Iris pigment epithelial cell (primary cell): ENCODE measurements around the gene ADAT3.
A peak's percentile ranks its signal among the peaks of the same experiment; 100 is the strongest.

ENCODE experiments used
- DNase-seq: peaks from one replicate; pipeline ENCODE4 v3.0.0-alpha.2; 2011; ENCODE audit warnings: low read depth

ADAT3 gene

GRCh38 chr19:1912760-1913505 is 7.7 kb downstream of the ADAT3 start:
- DNase-seq, result no peak

DNA sequence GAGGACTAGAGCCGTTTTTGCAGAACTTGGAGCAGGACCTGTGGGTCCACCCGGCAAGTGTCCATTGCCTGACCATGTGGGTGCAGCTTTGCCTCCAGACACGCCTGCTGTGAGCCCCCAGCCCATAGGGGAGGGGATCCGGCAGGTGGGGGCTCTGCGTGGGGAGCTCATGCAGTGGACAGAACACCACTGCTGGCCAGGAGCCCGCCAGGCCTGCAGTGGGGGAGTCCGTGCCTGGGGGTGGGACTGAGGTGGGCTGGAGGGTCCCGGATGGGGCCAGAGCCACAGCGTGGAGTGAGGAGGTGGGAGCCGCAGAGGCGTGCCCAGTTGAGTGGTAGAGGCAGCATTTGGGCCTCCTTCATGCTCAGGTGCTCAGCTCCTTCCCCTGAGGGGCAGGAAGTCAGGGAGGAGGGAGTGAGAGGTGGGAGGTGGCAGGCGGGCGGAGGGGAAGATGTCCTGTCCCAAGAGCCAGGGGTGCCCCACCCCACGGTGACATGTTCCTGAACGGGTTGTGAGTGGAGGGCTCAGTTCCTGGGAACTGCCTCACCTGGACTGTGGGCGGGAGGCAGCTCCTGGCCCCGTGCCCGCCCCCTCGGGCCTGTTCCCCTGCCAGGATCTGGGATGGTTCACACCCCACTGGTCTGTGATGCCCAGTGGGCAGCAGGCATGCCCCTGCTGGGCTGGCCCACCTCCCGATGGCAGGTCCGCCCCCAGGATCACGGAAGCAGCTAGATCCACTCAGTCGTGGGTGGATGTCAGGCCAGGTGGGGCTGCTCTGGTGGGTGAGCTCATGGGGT is 8.8 kb downstream of the ADAT3 start:
- DNase-seq, result no peak

GRCh38 chr19:1914826-1915341 is 9.7 kb downstream of the ADAT3 start:
- DNase-seq, result no peak

- DNase-seq, result no peak
Observed at GRCh38 chr19:1917146-1917545, 11.9 kb downstream of the ADAT3 start.

DNA sequence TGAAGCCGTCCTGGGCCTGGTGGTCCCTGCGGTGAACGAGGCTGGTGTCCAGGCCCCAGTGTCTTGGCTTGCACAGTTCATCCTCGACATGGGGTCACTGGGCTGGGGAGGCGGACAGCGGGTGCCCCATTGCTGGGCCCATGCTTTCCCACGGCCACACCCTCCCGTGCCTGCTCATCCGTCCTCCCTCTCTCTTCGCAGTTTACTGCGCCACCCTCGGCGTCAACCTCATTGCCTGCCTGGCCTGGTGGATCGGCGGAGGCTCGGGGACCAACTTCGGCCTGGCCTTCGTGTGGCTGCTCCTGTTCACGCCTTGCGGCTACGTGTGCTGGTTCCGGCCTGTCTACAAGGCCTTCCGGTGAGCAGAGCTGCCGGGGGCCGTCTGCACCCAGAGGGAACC is 12.7 kb downstream of the ADAT3 start:
- no peak for DNase-seq

- DNase-seq, result no peak
Observed at GRCh38 chr19:1918975-1919374, 13.8 kb downstream of the ADAT3 start.

GRCh38 chr19:1920644-1921043 is 15.4 kb downstream of the ADAT3 start:
- no peak for DNase-seq

GRCh38 chr19:1921326-1921725 is 16.1 kb downstream of the ADAT3 start:
- DNase-seq, result no peak

- DNase-seq, result no peak
Observed at GRCh38 chr19:1921825-1922224, 16.6 kb downstream of the ADAT3 start.

DNA sequence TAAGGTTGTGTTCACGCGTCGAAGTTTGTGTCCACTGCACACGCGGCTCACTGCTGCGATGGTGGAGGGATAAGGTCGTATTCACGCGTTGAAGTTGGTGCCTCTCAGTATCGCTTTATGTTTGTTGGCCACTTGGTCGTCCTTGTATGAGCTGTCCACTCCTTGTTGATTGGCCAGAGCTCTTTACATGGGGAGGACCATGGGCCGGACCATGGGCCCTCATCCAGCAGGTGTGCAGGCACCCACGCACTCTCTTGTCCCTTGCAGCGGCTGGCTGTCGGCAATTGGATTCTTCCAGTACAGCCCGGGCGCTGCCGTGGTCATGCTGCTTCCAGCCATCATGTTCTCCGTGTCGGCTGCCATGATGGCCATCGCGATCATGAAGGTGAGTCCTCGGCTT is 17.6 kb downstream of the ADAT3 start:
- no peak for DNase-seq

GRCh38 chr19:1923319-1923718 is 18.1 kb downstream of the ADAT3 start:
- DNase-seq, result no peak

- no peak for DNase-seq
Observed at GRCh38 chr19:1924320-1924961, 19.2 kb downstream of the ADAT3 start.

GRCh38 chr19:1925544-1925943 is 20.3 kb downstream of the ADAT3 start:
- DNase-seq, result no peak

GRCh38 chr19:1929021-1929742 is 24.0 kb downstream of the ADAT3 start:
- peak; percentile 64 for DNase-seq

DNA sequence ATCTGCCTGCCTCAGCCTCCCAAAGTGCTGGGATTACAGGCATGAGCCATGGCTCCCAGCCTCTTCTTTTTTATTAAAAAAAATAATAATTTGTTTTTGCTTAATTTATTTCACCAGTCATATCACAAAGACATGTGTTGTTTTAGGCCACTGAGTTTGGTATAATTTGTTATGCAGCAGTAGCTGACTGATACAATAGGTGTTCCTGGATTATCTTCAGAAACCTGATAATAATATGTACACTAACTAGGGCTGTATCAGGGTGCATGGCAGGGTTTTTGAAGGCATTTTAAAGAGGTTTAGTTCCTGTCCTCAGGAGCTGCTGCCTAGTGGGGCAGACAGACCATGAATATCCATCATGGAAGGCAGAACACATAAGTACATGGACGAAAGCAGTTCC is 26.2 kb downstream of the ADAT3 start:
- no peak for DNase-seq

GRCh38 chr19:1932395-1932794 is 27.2 kb downstream of the ADAT3 start:
- DNase-seq, result no peak

GRCh38 chr19:1933244-1933643 is 28.0 kb downstream of the ADAT3 start:
- DNase-seq, result no peak

DNA sequence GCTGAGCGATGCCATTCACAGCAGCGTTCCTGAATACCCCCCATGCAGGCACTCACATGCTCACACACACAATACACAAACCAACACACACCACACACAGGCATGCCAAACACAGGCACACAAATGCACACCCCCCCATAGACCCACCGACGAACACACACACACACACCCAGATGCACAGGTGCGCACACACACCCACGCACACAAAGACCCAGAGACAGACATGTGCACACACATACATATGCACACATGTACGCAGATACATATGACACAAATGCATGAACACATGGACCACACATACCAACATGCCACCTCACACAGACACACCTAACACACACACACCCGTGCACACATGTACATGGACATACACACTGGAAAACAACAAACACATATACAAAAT is 28.7 kb downstream of the ADAT3 start:
- no peak for DNase-seq

GRCh38 chr19:1935484-1936208 is 30.4 kb downstream of the ADAT3 start:
- DNase-seq, result peak; percentile 51

DNA sequence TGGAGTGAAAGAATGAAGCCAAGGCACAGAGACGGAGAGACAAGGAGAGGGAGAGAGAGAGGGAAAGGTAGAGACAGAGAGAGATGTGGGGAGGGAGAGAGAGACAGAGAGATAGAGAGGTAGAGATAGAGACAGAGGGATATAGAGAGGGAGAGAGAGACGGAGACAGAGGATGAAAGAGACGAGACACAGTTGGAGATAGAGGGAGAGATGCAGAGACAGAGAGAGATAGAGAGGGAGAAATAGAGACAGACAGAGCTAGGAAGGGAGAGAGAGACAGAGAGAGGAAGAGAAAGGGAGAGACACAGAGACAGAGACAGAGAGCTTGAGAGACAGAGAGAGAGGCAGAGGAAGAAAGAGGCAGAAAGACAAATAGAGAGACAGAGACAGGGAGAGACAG is 31.2 kb downstream of the ADAT3 start:
- no peak for DNase-seq

DNA sequence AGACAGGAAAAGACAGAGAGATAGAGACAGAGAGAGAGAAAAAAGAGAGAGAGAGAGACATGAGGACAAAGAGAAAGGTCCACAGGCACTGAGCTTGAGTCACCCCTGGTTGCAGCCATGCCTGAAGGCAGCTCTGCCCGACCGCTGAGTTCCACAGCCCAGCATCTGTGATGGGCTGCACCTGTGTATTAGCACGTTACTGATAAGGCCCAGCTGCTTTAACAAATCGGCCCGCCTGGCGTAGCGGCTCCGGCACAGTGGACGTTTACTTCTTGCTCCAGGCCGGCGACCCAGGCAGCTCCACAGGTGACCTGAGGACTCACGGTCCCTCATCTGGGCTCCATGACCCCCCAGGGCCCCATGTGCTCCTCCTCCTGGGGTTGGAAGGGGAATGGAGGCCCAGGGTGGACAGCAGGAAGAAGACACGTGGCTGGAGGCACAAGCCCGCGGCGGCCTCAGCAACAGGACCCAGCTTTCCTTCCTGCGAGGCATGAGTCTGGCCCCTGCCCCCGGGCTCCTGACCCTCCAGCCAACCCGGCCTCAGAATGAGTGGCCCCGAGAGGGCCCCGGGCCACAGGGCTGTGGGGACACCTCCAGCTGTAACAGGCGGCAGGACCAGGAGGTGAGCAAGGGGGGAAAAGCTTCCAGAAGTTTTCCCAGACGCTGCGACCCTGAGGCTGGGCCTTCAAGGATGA is 31.9 kb downstream of the ADAT3 start:
- no peak for DNase-seq
